Testis (tissue), 2 donors: Measurements from ENCODE around the gene HAPLN2.

Experiments
- CTCF ChIP-seq, 3 experiments: fragments of 450-650 bp in 2 of 3; fragments of 200-600 bp in 1 of 3; sonication (generic) in 1 of 3; IDR thresholded peaks; one replicate each; pipeline ENCODE4 v1.5.1; 2016 to 2019; ENCODE audit warnings: antibody characterized with exemption in 3 of 3, mild to moderate bottlenecking in 2 of 3, moderate library complexity in 1 of 3
- POLR2A ChIP-seq: fragments of 450-650 bp; IDR thresholded peaks from one replicate; pipeline ENCODE4 v1.6.1; 2017; ENCODE audit warnings: antibody characterized with exemption, mild to moderate bottlenecking, moderate library complexity

- TF ChIP-seq CTCF (IDR thresholded peaks at IDR 0.05) (no peak), POLR2A (no peak)
Observed at GRCh38 chr1:156655904-156656516, 36.8 kb downstream of the HAPLN2 start.
